K562 (cell line): ENCODE results near the gene CARD8. TPM values are rescaled to one million over a fixed set of nuclear protein-coding genes. Genes with fewer than 3 reads are reported as not detected.

Source experiments
- CC2D1A ChIP-seq: fragments of 450-650 bp; IDR thresholded peaks from 2 replicates; pipeline ENCODE4 v1.6.1; 2017; ENCODE audit warnings: mild to moderate bottlenecking
- CHCHD3 ChIP-seq: fragments of 250-450 bp; sonication (Bioruptor Pico); IDR thresholded peaks from 2 replicates; pipeline ENCODE4 v2.1.2; 2022; ENCODE audit warnings: mild to moderate bottlenecking
- CREB1 ChIP-seq, 2 experiments: sonication (generic) in 1 of 2; formaldehyde crosslinking in 1 of 2; IDR thresholded peaks; 2 replicates each; pipeline versions ENCODE4 v1.6.1 to v1.8.0; 2012 to 2022; ENCODE audit warnings: inconsistent platforms in 1 of 2, mild to moderate bottlenecking in 1 of 2, missing genetic modification reagents in 1 of 2, moderate library complexity in 1 of 2
- E2F4 ChIP-seq: sonication (generic); formaldehyde crosslinking; IDR thresholded peaks from 2 replicates; pipeline ENCODE4 v1.8.0; 2022; ENCODE audit warnings: mild to moderate bottlenecking, low read depth, missing genetic modification reagents
- EP300 ChIP-seq: IDR thresholded peaks from 2 replicates; pipeline ENCODE4 v1.6.1; 2012; ENCODE audit warnings: low read length, improper control_type of control experiment
- JUND ChIP-seq, 2 experiments: IDR thresholded peaks; 2 replicates in 1 of 2; 3 replicates in 1 of 2; pipeline ENCODE4 v1.6.1; 2011; ENCODE audit warnings: borderline replicate concordance in 2 of 2, low read depth in 2 of 2, low read length in 2 of 2, improper control_type of control experiment in 1 of 2, missing biosample characterization in 1 of 2, missing genetic modification characterization in 1 of 2, missing genetic modification reagents in 1 of 2
- MAX ChIP-seq: sonication (generic); formaldehyde crosslinking; IDR thresholded peaks from 2 replicates; pipeline ENCODE4 v1.9.0; 2022; ENCODE audit warnings: mild to moderate bottlenecking, missing genetic modification reagents
- PHB2 ChIP-seq: fragments of 450-650 bp; IDR thresholded peaks from 2 replicates; pipeline ENCODE4 v1.6.1; 2017; ENCODE audit warnings: low read depth
- PHTF2 ChIP-seq: fragments of 250-450 bp; sonication (Bioruptor Pico); IDR thresholded peaks from 2 replicates; pipeline ENCODE4 v1.5.0; 2021; ENCODE audit warnings: mild to moderate bottlenecking
- SIX5 ChIP-seq, 2 experiments: IDR thresholded peaks; 2 replicates each; pipeline ENCODE4 v1.6.1; 2011; ENCODE audit warnings: low read length in 2 of 2, borderline replicate concordance in 1 of 2, low read depth in 1 of 2, mild to moderate bottlenecking in 1 of 2, moderate library complexity in 1 of 2; ENCODE audit not compliant: insufficient read depth in 1 of 2
- TFAM ChIP-seq: fragments of 250-450 bp; sonication (Bioruptor Pico); conservative IDR thresholded peaks from 2 replicates; pipeline ENCODE4 v1.5.0; 2021; ENCODE audit warnings: mild to moderate bottlenecking, moderate library complexity
- TRIM28 ChIP-seq: fragments of 450-650 bp; IDR thresholded peaks from 2 replicates; pipeline ENCODE4 v1.6.1; 2017
- YY1 ChIP-seq, 3 experiments: IDR thresholded peaks; 2 replicates each; pipeline ENCODE4 v1.6.1; 2011; ENCODE audit warnings: low read length in 2 of 3, mild to moderate bottlenecking in 2 of 3, moderate library complexity in 2 of 3, borderline replicate concordance in 1 of 3, control low read depth in 1 of 3, low read depth in 1 of 3; ENCODE audit not compliant: insufficient read depth in 3 of 3, insufficient replicate concordance in 2 of 3, control insufficient read depth in 1 of 3, insufficient read length in 1 of 3; ENCODE audit errors: extremely low read depth in 1 of 3
- ZNF316 ChIP-seq: fragments of 450-650 bp; IDR thresholded peaks from 2 replicates; pipeline ENCODE4 v1.6.1; 2016
- ZNF639 ChIP-seq, 2 experiments: fragments of 200-800 bp in 1 of 2; sonication (Bioruptor generic) in 1 of 2; sonication (generic) in 1 of 2; formaldehyde crosslinking in 1 of 2; IDR thresholded peaks in 1 of 2; conservative IDR thresholded peaks in 1 of 2; 2 replicates each; pipeline versions ENCODE4 v1.5.0 to v1.6.1; 2016 to 2020; ENCODE audit warnings: missing compliant biosample characterization in 1 of 2, missing genetic modification characterization in 1 of 2, missing genetic modification reagents in 1 of 2
- polyA plus RNA-seq, 8 experiments: library from polyadenylated mRNA; depleted of rRNA in 4 of 8; stranded (reverse) in 5 of 8; unstranded in 3 of 8; fragments of >200 nt; fragmentation: Nextera tagmentation in 2 of 8; fragmentation: Illumina TruSeq in 1 of 8; extraction: Ambion mirVana in 2 of 8; extraction: Trizol in 1 of 8; gene quantifications; 2 replicates each; pipeline versions ENCODE4 v1.2.1 to v1.2.3, GENCODE V29; 2011 to 2014; ENCODE audit warnings: inconsistent platforms in 1 of 8, missing spikeins in 1 of 8
- total RNA-seq, 7 experiments: library from RNA; depleted of rRNA in 6 of 7; stranded (reverse); fragments of >200 nt in 6 of 7; fragmentation: Illumina TruSeq in 2 of 7; extraction: Trizol in 2 of 7; gene quantifications; 2 replicates each; pipeline versions ENCODE4 v1.2.1 to v1.2.3, GENCODE V29; 2011 to 2021; ENCODE audit warnings: low replicate concordance in 1 of 7
- TF ChIP-seq, protein P1 (sequence below): sonication (generic); formaldehyde crosslinking; IDR thresholded peaks from 2 replicates; pipeline ENCODE4 v1.8.1; 2023; ENCODE audit warnings: missing genetic modification reagents, mild to moderate bottlenecking, borderline replicate concordance

Gene CARD8
- total and polyA plus RNA-seq, 9 of the 15 experiments (the other 6 are each of a cell fraction or from before 2014, with no cell fraction given): 11.5 to 26.4 (median 20.8) TPM

DNA sequence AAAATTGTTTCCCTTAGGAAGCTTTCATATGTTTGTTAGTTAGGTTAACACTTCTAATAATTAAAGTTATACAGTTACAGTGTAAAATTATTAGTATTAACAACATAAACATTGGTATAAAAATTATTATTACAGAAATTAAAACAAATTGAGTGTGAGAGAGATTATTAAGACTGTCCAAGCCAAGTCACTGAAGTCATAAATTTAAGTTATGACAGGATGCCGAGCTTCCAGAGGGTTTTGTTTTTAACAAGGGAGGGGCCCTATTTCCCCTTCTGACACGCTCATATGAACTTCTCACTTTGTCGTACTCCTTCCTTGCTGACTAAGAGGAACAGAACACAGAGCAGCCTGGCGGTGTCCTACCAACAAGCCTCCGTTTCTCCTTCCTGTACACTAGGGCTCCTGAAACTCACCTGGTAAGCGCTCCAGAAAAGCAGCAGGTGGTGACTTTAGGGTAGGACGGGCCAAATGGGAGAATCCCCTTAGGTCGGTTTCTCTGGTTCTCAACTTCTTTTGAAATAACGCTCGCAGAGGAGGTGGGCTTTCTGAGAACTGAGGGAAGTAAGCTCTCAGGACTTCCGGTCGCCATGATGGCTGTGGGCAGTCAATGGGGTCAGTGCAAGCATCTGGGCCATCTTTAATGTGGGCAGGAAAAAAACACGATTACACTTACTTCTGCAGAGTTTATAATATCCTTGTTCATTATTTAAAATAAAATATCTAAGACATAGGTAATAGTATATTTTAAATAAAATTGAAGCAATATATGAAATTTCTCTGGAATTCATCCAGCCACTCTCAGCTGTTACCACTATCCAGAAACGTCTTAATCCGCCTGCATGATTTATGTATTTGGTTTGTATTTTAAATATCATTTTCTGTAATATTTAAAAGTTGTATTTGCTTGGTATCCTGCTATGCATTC is at the start of gene CARD8 (continued):
- peak; percentile 38; the same call in 1 of the 2 replicates for TF ChIP-seq JUND (IDR thresholded peaks at IDR 0.05; ENCODE audit: borderline replicate concordance, low read depth, low read length)
- TF ChIP-seq JUND (tag; IDR thresholded peaks at IDR 0.05; ENCODE audit: borderline replicate concordance, low read depth, low read length): peak; percentile 77; the same call in 1 of the 3 replicates
- TF ChIP-seq YY1 (IDR thresholded peaks at IDR 0.05; ENCODE audit: borderline replicate concordance in 1 of 3, control insufficient read depth in 1 of 3, extremely low read depth in 1 of 3, insufficient read depth in 3 of 3, insufficient read length in 1 of 3, insufficient replicate concordance in 2 of 3, low read depth in 1 of 3, low read length in 2 of 3): peak; percentile 98 to 100 (median 100)
- TF ChIP-seq CC2D1A: no peak
- TF ChIP-seq, protein P1, sequence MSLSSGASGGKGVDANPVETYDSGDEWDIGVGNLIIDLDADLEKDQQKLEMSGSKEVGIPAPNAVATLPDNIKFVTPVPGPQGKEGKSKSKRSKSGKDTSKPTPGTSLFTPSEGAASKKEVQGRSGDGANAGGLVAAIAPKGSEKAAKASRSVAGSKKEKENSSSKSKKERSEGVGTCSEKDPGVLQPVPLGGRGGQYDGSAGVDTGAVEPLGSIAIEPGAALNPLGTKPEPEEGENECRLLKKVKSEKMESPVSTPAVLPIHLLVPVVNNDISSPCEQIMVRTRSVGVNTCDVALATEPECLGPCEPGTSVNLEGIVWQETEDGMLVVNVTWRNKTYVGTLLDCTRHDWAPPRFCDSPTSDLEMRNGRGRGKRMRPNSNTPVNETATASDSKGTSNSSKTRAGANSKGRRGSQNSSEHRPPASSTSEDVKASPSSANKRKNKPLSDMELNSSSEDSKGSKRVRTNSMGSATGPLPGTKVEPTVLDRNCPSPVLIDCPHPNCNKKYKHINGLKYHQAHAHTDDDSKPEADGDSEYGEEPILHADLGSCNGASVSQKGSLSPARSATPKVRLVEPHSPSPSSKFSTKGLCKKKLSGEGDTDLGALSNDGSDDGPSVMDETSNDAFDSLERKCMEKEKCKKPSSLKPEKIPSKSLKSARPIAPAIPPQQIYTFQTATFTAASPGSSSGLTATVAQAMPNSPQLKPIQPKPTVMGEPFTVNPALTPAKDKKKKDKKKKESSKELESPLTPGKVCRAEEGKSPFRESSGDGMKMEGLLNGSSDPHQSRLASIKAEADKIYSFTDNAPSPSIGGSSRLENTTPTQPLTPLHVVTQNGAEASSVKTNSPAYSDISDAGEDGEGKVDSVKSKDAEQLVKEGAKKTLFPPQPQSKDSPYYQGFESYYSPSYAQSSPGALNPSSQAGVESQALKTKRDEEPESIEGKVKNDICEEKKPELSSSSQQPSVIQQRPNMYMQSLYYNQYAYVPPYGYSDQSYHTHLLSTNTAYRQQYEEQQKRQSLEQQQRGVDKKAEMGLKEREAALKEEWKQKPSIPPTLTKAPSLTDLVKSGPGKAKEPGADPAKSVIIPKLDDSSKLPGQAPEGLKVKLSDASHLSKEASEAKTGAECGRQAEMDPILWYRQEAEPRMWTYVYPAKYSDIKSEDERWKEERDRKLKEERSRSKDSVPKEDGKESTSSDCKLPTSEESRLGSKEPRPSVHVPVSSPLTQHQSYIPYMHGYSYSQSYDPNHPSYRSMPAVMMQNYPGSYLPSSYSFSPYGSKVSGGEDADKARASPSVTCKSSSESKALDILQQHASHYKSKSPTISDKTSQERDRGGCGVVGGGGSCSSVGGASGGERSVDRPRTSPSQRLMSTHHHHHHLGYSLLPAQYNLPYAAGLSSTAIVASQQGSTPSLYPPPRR (CRISPR knock-in tag): no peak
- peak; percentile 46 to 50; a peak in 3 of 4 replicates for TF ChIP-seq SIX5 (IDR thresholded peaks at IDR 0.05; ENCODE audit: borderline replicate concordance in 1 of 2, insufficient read depth in 1 of 2, low read depth in 1 of 2, low read length in 2 of 2)
- no peak for TF ChIP-seq PHTF2
- TF ChIP-seq TFAM: no peak
- peak in 1 of 2 experiments; percentile 72; a peak in 2 of 4 replicates for TF ChIP-seq ZNF639 (CRISPR knock-in tag; conservative IDR thresholded peaks at IDR 0.05 in 1 of 2, IDR thresholded peaks at IDR 0.05 in 1 of 2)
- peak; percentile 92 for TF ChIP-seq ZNF316
- TF ChIP-seq PHB2: no peak
- no peak for TF ChIP-seq E2F4 (CRISPR knock-in tag)
- TF ChIP-seq CHCHD3: no peak
- TF ChIP-seq EP300: no peak
- TF ChIP-seq TRIM28: 0 out of 2 replicates have a peak, but pooled peaks have one; percentile 48
- TF ChIP-seq CREB1 (IDR thresholded peaks at IDR 0.05): no peak; the same call in 1 of the 2 replicates
- no peak; the same call in 1 of the 2 replicates for TF ChIP-seq CREB1 (CRISPR knock-in tag; IDR thresholded peaks at IDR 0.05)
- no peak for TF ChIP-seq MAX (CRISPR knock-in tag)
